H1 (cell line): Measurements from ENCODE around the gene TXNDC11. TPM values are rescaled to one million over a fixed set of nuclear protein-coding genes. Genes with fewer than 3 reads are reported as not detected.

ENCODE experiments used
- CEBPB ChIP-seq: IDR thresholded peaks from 2 replicates; pipeline ENCODE4 v1.6.1; 2012; ENCODE audit warnings: low read depth, low read length
- polyA plus RNA-seq, 7 experiments: library from polyadenylated mRNA; depleted of rRNA in 3 of 7; stranded (reverse) in 5 of 7; unstranded in 2 of 7; fragments of >200 nt in 5 of 7; fragments of 200-250 nt in 2 of 7; gene quantifications; 1 replicate in 5 of 7; 2 replicates in 1 of 7; 4 replicates in 1 of 7; pipeline versions ENCODE4 v1.2.1 to v1.2.3, GENCODE V29; 2011 to 2013; ENCODE audit warnings: missing spikeins in 2 of 7, mixed read lengths in 2 of 7
- total RNA-seq: library from RNA; stranded (reverse); fragmentation: NEBNext Ultra II Directional; extraction: Animal tissue kit (Norgen Biotek cat#: 25700); gene quantifications from 2 replicates; pipeline ENCODE4 v1.2.1, GENCODE V29; 2021

TXNDC11 gene
- total and polyA plus RNA-seq, 2 of the 8 experiments (the other 6 are each of a cell fraction or from before 2014, with no cell fraction given): 13.5 to 13.8 TPM

- no peak for TF ChIP-seq CEBPB
- TF ChIP-seq, all 59 proteins: peak for 0
These were observed 30.5 kb downstream of the TXNDC11 start (continued) for GRCh38 chr16:11712122-11712521.
